HTR-8/SVneo (cell line): ENCODE data around the gene FAM24B.

ENCODE experiments used
- DNase-seq: peaks from one replicate; pipeline ENCODE4 v3.0.0; 2011; ENCODE audit warnings: low spot score, mixed read lengths; ENCODE audit not compliant: insufficient read length
- FAIRE-seq: peaks from 2 replicates; lab custom pipeline; 2011; peaks lifted over from hg19 to GRCh38; lab: Jason Lieb, UNC

Gene FAM24B

GRCh38 chr10:122830273-122830964 lies 49.0 kb downstream of the FAM24B start:
- no peak for FAIRE-seq
- no peak for DNase-seq

DNA sequence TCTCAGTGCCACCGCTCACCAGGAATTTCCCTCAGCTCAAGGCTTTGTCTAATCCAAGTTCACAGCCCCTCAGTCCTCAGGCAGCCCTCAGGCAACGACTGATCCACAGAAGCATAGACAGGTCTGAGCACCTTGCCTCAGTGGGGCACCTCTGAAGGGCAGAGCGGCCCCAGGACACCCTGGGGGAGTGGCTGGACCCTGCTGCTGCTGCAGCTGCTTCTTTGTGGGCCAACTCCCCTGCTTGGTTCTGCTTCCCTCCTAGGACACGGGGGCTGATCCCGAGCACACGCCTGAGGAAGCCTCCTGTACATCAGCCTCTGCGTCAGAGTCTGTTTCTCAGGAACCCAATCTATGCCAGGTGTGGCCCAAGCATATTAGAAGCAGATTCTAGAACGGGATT lies 49.9 kb downstream of the FAM24B start:
- FAIRE-seq (no peak), DNase-seq (no peak)

GRCh38 chr10:122828716-122829255 lies 50.6 kb downstream of the FAM24B start:
- DNase-seq (no peak), FAIRE-seq (no peak)

- DNase-seq (no peak), FAIRE-seq (no peak)
Observed at GRCh38 chr10:122827302-122827701, 52.1 kb downstream of the FAM24B start.

- no peak for FAIRE-seq
Observed at GRCh38 chr10:122822973-122823690, 56.2 kb downstream of the FAM24B start.

GRCh38 chr10:122821808-122822207 lies 57.6 kb downstream of the FAM24B start:
- FAIRE-seq, result no peak
- no peak for DNase-seq

More at GRCh38 chr10:122822973-122823690, 56.2 kb downstream of the FAM24B start:
- DNase-seq, result no peak

DNA sequence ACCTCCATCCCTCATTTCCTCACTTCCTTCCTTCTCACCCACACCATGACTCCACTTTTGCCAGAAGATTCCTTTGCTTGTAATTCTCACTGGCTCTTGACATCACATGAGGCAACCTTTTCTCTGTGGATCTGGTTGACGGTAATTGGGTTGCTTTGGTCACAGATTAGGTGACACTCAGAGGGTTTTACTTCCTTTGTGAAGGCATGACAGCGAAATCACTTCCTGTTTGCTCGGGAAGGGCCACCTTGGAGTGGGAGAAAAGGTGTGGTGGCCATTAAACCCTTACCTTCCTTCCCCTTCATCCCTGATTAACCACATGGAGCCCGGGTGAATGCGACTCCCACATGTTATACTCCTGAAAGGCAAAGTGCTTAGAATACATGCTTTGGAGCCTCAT lies 63.9 kb downstream of the FAM24B start:
- DNase-seq (no peak), FAIRE-seq (no peak)

DNA sequence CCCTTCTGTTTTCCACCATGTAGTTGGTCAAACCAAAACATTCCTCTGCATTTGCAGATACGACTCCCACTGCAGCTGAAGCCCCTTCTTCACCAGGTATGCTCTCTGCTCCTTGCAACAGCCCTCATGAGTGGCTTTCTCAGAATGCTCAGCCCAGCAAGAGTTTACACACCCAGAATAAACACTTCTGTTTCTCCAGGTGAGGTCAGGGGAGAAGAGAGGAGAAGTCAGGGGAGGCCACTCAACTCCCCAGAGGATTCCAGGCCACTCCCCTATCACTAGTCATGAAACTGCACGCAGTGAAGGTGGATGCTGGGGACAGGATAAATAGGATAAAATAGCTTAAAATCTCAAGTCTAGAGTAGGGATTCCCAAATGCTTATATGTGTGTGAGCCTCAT lies 64.9 kb downstream of the FAM24B start:
- FAIRE-seq, result no peak
- no peak for DNase-seq

GRCh38 chr10:122812751-122813150 lies 66.6 kb downstream of the FAM24B start:
- no peak for FAIRE-seq
- no peak for DNase-seq

GRCh38 chr10:122802282-122802681 lies 77.1 kb downstream of the FAM24B start:
- no peak for DNase-seq
- no peak for FAIRE-seq
